Left renal pelvis (tissue), 4 donors: ENCODE results near the gene IRF4. TPM values are rescaled to one million over a fixed set of nuclear protein-coding genes. Genes with fewer than 3 reads are reported as not detected.

Experiments
- DNase-seq, 4 donors: peaks; one replicate each; pipeline ENCODE4 v3.0.0-alpha.2; 2013; ENCODE audit warnings: low read depth in 4 of 4, low spot score in 3 of 4
- polyA plus RNA-seq, 4 donors: library from polyadenylated mRNA; unstranded; fragments of 120-200 nt; gene quantifications; one replicate each; pipeline ENCODE4 v1.2.1, GENCODE V29; 2013; ENCODE audit not compliant: insufficient read length in 4 of 4

IRF4 gene
- polyA plus RNA-seq, 4 donors = 0.18 to 2.2 (median 0.55) TPM

- no peak for DNase-seq
Measured at GRCh38 chr6:453152-453551, 61.6 kb downstream of the IRF4 start.

- DNase-seq = no peak
Measured at GRCh38 chr6:454148-454991, 62.8 kb downstream of the IRF4 start.

GRCh38 chr6:455006-455585 lies 63.5 kb downstream of the IRF4 start:
- no peak for DNase-seq

GRCh38 chr6:455835-456234 lies 64.3 kb downstream of the IRF4 start:
- no peak for DNase-seq

- DNase-seq = no peak
Measured at GRCh38 chr6:456358-456867, 64.9 kb downstream of the IRF4 start.

- DNase-seq = no peak
Measured at GRCh38 chr6:456887-457286, 65.3 kb downstream of the IRF4 start.

Other genes with a start within 250 kb of the IRF4 start
- 10 to 100 TPM; 22.2 to 23.2 (median 22.8) TPM for gene DUSP22, start 99.3 kb upstream of the IRF4 start, polyA plus RNA-seq